ENCODE results near the gene LGALSL.

LGALSL gene

GRCh38 chr2:64498438-64498837 lies 44.5 kb downstream of the LGALSL start:
- no peak for DNase-seq (ENCODE audit: low read depth)

- DNase-seq (ENCODE audit: low read depth) = no peak
Observed at GRCh38 chr2:64500549-64500948, 46.6 kb downstream of the LGALSL start.

GRCh38 chr2:64501946-64502345 lies 48.0 kb downstream of the LGALSL start:
- DNase-seq (ENCODE audit: low read depth) = no peak

GRCh38 chr2:64502860-64503259 lies 48.9 kb downstream of the LGALSL start:
- no peak for DNase-seq (ENCODE audit: low read depth)

GRCh38 chr2:64504774-64505720 lies 51.1 kb downstream of the LGALSL start:
- no peak for DNase-seq (ENCODE audit: low read depth)

GRCh38 chr2:64506686-64507085 lies 52.7 kb downstream of the LGALSL start:
- DNase-seq (ENCODE audit: low read depth) = no peak
